ENCODE measurements around the gene TSPAN17. TPM values are rescaled to one million over a fixed set of nuclear protein-coding genes. Genes with fewer than 3 reads are reported as not detected.

TSPAN17 gene
- total and polyA plus RNA-seq, 2 experiments from 2014 or later: 11.7 to 52.1 TPM

GRCh38 chr5:176682016-176682531 is 34.8 kb downstream of the TSPAN17 start (continued):
- TF ChIP-seq REST (IDR thresholded peaks at IDR 0.05; ENCODE audit: unreplicated experiment): no peak
- no peak for TF ChIP-seq ZNF114 (CRISPR knock-in tag; IDR thresholded peaks at IDR 0.05)
- TF ChIP-seq EZH2phosphoT487 (IDR thresholded peaks at IDR 0.05; ENCODE audit: unreplicated experiment): no peak

GRCh38 chr5:176685010-176685409 is 37.7 kb downstream of the TSPAN17 start:
- Mint-ChIP-seq H3K27ac (no peak overlapping the region), H3K4me1 (peaks cover 9% of the 10 kb centered on the region; the same call in 2 of the 3 replicates), H3K4me3 (no peak overlapping the region), H3K36me3 (ENCODE audit: low read depth) (peaks cover 7% of the 10 kb centered on the region; the same call in 1 of the 3 replicates), H3K27me3 (ENCODE audit: insufficient read depth, low read depth, poor library complexity) (peaks cover 3% of the 10 kb centered on the region), H3K9me3 (peaks cover 23% of the 10 kb centered on the region)
- Histone ChIP-seq H3K4me2 (no peak overlapping the region), H3K79me2 (replicated peaks; ENCODE audit: insufficient read depth) (no peaks in the 10 kb centered on the region), H3K4me3 (no peak overlapping the region), H2AFZ (no peak overlapping the region), H3K9me2 (ENCODE audit: insufficient read depth) (no peaks in the 10 kb centered on the region), H3F3A (replicated peaks; ENCODE audit: low read depth) (no peaks in the 10 kb centered on the region), H3K36me3 (ENCODE audit: insufficient read depth) (no peaks in the 10 kb centered on the region), H3K27me3 (ENCODE audit: insufficient read depth) (peaks cover 11% of the 10 kb centered on the region), H3K4me1 (ENCODE audit: insufficient read depth) (peaks cover 3% of the 10 kb centered on the region; the same call in 1 of the 2 replicates), H4K20me1 (replicated peaks; ENCODE audit: insufficient read depth) (no peaks in the 10 kb centered on the region), H3K27ac (ENCODE audit: low read depth) (no peak overlapping the region)
- DNase-seq (ENCODE audit: low spot score): no peak
- no peak for ATAC-seq
- TF ChIP-seq ZNF331 (CRISPR knock-in tag; IDR thresholded peaks at IDR 0.05; ENCODE audit: low read depth) (no peak), CTCF (conservative IDR thresholded peaks at IDR 0.05; ENCODE audit: low read depth in 2 of 2) (no peak), JUNB (IDR thresholded peaks at IDR 0.05; ENCODE audit: unreplicated experiment) (no peak), STAT1 (IDR thresholded peaks at IDR 0.05; ENCODE audit: unreplicated experiment) (no peak), NANOG (IDR thresholded peaks at IDR 0.05; ENCODE audit: borderline replicate concordance) (no peak), REST (IDR thresholded peaks at IDR 0.05; ENCODE audit: unreplicated experiment) (no peak), ZNF114 (CRISPR knock-in tag; IDR thresholded peaks at IDR 0.05) (no peak), ZNF462 (CRISPR knock-in tag; IDR thresholded peaks at IDR 0.05) (no peak), EZH2phosphoT487 (IDR thresholded peaks at IDR 0.05; ENCODE audit: unreplicated experiment) (no peak)
